Heart left ventricle (tissue), 13 donors: Measurements from ENCODE around the gene CPNE6.

Experiments used
- CTCF ChIP-seq, 12 donors: fragments of 200-600 bp; sonication (generic) in 4 of 12; IDR thresholded peaks; one replicate each; pipeline versions ENCODE4 v1.5.0 to v1.8.0; 2018 to 2022; ENCODE audit warnings: antibody characterized with exemption in 12 of 12, mild to moderate bottlenecking in 5 of 12
- POLR2A ChIP-seq, 2 donors: fragments of 450-650 bp; IDR thresholded peaks; one replicate each; pipeline ENCODE4 v1.6.1; 2017; ENCODE audit warnings: antibody characterized with exemption in 2 of 2, mild to moderate bottlenecking in 2 of 2, moderate library complexity in 2 of 2
- donor health status: ischemic (EF 13 %, LVEDD 7.1; RV severe dilation, severe dysfunction).
- donor health status: DM: no; HTN: yes; CAD: no.
- donor health status: DM: no; HTN: no; CAD: no.
- donor health status: ischemic (EF 25% LVEDD 6.9; RV normal size, moderate dysfunction).
- donor health status: ischemic (EF 25% LVEDD 5.7; RV mildly dilated, moderate dysfunction).
- donor health status: ischemic (EF 35%, LVEDD 5.7; RV mildly dilated, moderate dysfunction).
- donor health status: nonischemic (EF 11% LVEDD 7.7; RV severe dilation, severe dysfunction).
- donor health status: DM: yes; HTN: yes; CAD: no.
- donor health status: PGD.
- donor health status: ischemic (EF 29% LVEDD 5.4; RV normal size, mild dysfunction).
- donor health status: nonischemic (EF 23%, LVEDD 6.1; RV moderate dilation, normal function).

- TF ChIP-seq POLR2A (IDR thresholded peaks at IDR 0.05): no peak
- TF ChIP-seq CTCF (IDR thresholded peaks at IDR 0.05): no peak
Observed at GRCh38 chr14:24113379-24113800, 42.0 kb downstream of the CPNE6 start.
